ENCODE results near the gene PLXDC1.

- no peak for TF ChIP-seq EP300 (IDR thresholded peaks at IDR 0.05; ENCODE audit: borderline replicate concordance)
- TF ChIP-seq TAF1 (IDR thresholded peaks at IDR 0.05; ENCODE audit: low read depth) = no peak
- TF ChIP-seq USF1 (IDR thresholded peaks at IDR 0.05) = no peak
- TF ChIP-seq, protein P1, sequence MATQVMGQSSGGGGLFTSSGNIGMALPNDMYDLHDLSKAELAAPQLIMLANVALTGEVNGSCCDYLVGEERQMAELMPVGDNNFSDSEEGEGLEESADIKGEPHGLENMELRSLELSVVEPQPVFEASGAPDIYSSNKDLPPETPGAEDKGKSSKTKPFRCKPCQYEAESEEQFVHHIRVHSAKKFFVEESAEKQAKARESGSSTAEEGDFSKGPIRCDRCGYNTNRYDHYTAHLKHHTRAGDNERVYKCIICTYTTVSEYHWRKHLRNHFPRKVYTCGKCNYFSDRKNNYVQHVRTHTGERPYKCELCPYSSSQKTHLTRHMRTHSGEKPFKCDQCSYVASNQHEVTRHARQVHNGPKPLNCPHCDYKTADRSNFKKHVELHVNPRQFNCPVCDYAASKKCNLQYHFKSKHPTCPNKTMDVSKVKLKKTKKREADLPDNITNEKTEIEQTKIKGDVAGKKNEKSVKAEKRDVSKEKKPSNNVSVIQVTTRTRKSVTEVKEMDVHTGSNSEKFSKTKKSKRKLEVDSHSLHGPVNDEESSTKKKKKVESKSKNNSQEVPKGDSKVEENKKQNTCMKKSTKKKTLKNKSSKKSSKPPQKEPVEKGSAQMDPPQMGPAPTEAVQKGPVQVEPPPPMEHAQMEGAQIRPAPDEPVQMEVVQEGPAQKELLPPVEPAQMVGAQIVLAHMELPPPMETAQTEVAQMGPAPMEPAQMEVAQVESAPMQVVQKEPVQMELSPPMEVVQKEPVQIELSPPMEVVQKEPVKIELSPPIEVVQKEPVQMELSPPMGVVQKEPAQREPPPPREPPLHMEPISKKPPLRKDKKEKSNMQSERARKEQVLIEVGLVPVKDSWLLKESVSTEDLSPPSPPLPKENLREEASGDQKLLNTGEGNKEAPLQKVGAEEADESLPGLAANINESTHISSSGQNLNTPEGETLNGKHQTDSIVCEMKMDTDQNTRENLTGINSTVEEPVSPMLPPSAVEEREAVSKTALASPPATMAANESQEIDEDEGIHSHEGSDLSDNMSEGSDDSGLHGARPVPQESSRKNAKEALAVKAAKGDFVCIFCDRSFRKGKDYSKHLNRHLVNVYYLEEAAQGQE (IDR thresholded peaks at IDR 0.05; ENCODE audit: low read depth) = no peak
- TF ChIP-seq TEAD4 (IDR thresholded peaks at IDR 0.05) = no peak
These were observed 122.7 kb downstream of the PLXDC1 start for GRCh38 chr17:39028690-39029089.
